Breast epithelium (tissue), 4 donors: ENCODE measurements around the gene ZNF438. TPM values are rescaled to one million over a fixed set of nuclear protein-coding genes. Genes with fewer than 3 reads are reported as not detected.

ENCODE experiments used
- DNase-seq, 2 donors: peaks; one replicate each; pipeline ENCODE4 v3.0.0-alpha.2; 2019; ENCODE audit warnings: low spot score in 2 of 2
- H3K27ac ChIP-seq, 2 donors: fragments of 200-600 bp; sonication (generic) in 1 of 2; one replicate each; pipeline ENCODE4 v1.5.1; 2016 to 2019; ENCODE audit warnings: mild to moderate bottlenecking in 1 of 2
- H3K27me3 ChIP-seq, 2 donors: fragments of 200-600 bp; sonication (generic) in 1 of 2; one replicate each; pipeline versions ENCODE4 v1.5.1 to v1.6.0; 2017 to 2019; ENCODE audit warnings: control low read depth in 1 of 2, mild to moderate bottlenecking in 1 of 2
- H3K36me3 ChIP-seq: fragments of 200-600 bp; one replicate; pipeline ENCODE4 v1.5.1; 2019
- H3K4me1 ChIP-seq, 2 donors: fragments of 200-600 bp; sonication (generic); one replicate each; pipeline ENCODE4 v1.5.1; 2016 to 2019; ENCODE audit warnings: control low read depth in 1 of 2
- H3K4me3 ChIP-seq, 3 donors: fragments of 200-600 bp; sonication (generic); 1 replicate in 2 of 3; 2 replicates in 1 of 3; pipeline ENCODE4 v1.5.1; 2016 to 2019; ENCODE audit warnings: mild to moderate bottlenecking in 3 of 3, moderate library complexity in 2 of 3
- H3K9me3 ChIP-seq, 2 donors: fragments of 200-600 bp; sonication (generic) in 1 of 2; one replicate each; pipeline ENCODE4 v1.5.1; 2016 to 2019; ENCODE audit warnings: control low read depth in 1 of 2
- CTCF ChIP-seq, 3 donors: fragments of 450-650 bp; IDR thresholded peaks; one replicate each; pipeline ENCODE4 v1.5.1; 2016 to 2017; ENCODE audit warnings: antibody characterized with exemption in 3 of 3, mild to moderate bottlenecking in 3 of 3, moderate library complexity in 3 of 3
- POLR2A ChIP-seq: fragments of 450-650 bp; IDR thresholded peaks from one replicate; pipeline ENCODE4 v1.6.1; 2016; ENCODE audit warnings: antibody characterized with exemption, mild to moderate bottlenecking, moderate library complexity
- POLR2AphosphoS5 ChIP-seq, 3 donors: sonication (generic); formaldehyde crosslinking; IDR thresholded peaks; one replicate each; pipeline ENCODE4 v1.6.1; 2017; ENCODE audit warnings: antibody characterized with exemption in 3 of 3
- intact Hi-C: fragments of 100-400 bp; cut with DNase I; formaldehyde crosslinking; loops from one replicate; pipeline ENCODE4 v1.15.1; 2023; ENCODE audit warnings: low total_unique reads
- total RNA-seq, 3 donors: library from RNA; depleted of rRNA; stranded (reverse); fragments of >200 nt; gene quantifications; one replicate each; pipeline ENCODE4 v1.1.0, GENCODE V29; 2016

The ZNF438 gene
- total RNA-seq, 3 donors from 2014 or later: 8.8 to 34.6 (median 10.0) TPM

- Histone ChIP-seq H3K27ac (peak overlapping the region in 1 of 2 donors; percentile 12), H3K36me3 (no peaks in the 10 kb centered on the region), H3K4me1 (no peaks in the 10 kb centered on the region), H3K27me3 (peaks cover 0 to 7% of the 10 kb centered on the region in 2 donors), H3K9me3 (no peaks in the 10 kb centered on the region), H3K4me3 (no peak overlapping the region)
- intact Hi-C loops: no loop called here
- no peak for DNase-seq
- no peak for TF ChIP-seq CTCF (IDR thresholded peaks at IDR 0.05)
- no peak for TF ChIP-seq POLR2AphosphoS5 (IDR thresholded peaks at IDR 0.05)
- TF ChIP-seq POLR2A: no peak
These were observed 209.5 kb downstream of the ZNF438 start for GRCh38 chr10:30821994-30822692.

GRCh38 chr10:30821261-30821993, 210.2 kb downstream of the ZNF438 start:
- intact Hi-C loops: no loop called here
- H3K4me1 ChIP-seq: no peaks in the 10 kb centered on the region
- no peaks in the 10 kb centered on the region for H3K9me3 ChIP-seq
- no peak for TF ChIP-seq POLR2A
- TF ChIP-seq CTCF (IDR thresholded peaks at IDR 0.05): no peak
- no peak for TF ChIP-seq POLR2AphosphoS5 (IDR thresholded peaks at IDR 0.05)
- no peak for DNase-seq
- H3K36me3 ChIP-seq: no peaks in the 10 kb centered on the region
- peaks cover 0 to 3% of the 10 kb centered on the region in 2 donors for H3K27me3 ChIP-seq
- H3K27ac ChIP-seq: peak overlapping the region in 1 of 2 donors; percentile 38
- no peak overlapping the region for H3K4me3 ChIP-seq

GRCh38 chr10:30820261-30820991, 211.2 kb downstream of the ZNF438 start:
- H3K27ac ChIP-seq: peak overlapping the region in 1 of 2 donors; percentile 38
- TF ChIP-seq CTCF (IDR thresholded peaks at IDR 0.05) (no peak), POLR2AphosphoS5 (IDR thresholded peaks at IDR 0.05) (no peak), POLR2A (no peak)
- H3K4me1 ChIP-seq: no peaks in the 10 kb centered on the region
- intact Hi-C loops: no loop called here
- no peaks in the 10 kb centered on the region for H3K36me3 ChIP-seq
- no peaks in the 10 kb centered on the region for H3K9me3 ChIP-seq
- H3K4me3 ChIP-seq: no peak overlapping the region
- H3K27me3 ChIP-seq: peaks cover 0 to 3% of the 10 kb centered on the region in 2 donors
- DNase-seq: no peak

GRCh38 chr10:30819341-30820181, 212.1 kb downstream of the ZNF438 start:
- DNase-seq: no peak
- intact Hi-C loops: loop anchor here (2.0 kb wide), 1 partner anchor 51 kb away; no protein-coding TSS in a partner anchor
- Histone ChIP-seq H3K4me3 (peak overlapping the region in 1 of 3 donors; percentile 29), H3K36me3 (no peaks in the 10 kb centered on the region), H3K27ac (peak overlapping the region in 1 of 2 donors; percentile 26), H3K27me3 (peaks cover 0 to 3% of the 10 kb centered on the region in 2 donors), H3K4me1 (no peaks in the 10 kb centered on the region), H3K9me3 (no peaks in the 10 kb centered on the region)
- TF ChIP-seq POLR2AphosphoS5 (IDR thresholded peaks at IDR 0.05) (no peak), POLR2A (no peak), CTCF (IDR thresholded peaks at IDR 0.05) (no peak)
